SK-MEL-5 (cell line): Measurements from ENCODE around the gene DDX4. TPM values are rescaled to one million over a fixed set of nuclear protein-coding genes. Genes with fewer than 3 reads are reported as not detected.
A peak's percentile ranks its signal among the peaks of the same experiment; 100 is the strongest.
"Not testable (repeated sequence)": the region's sequence is repeated elsewhere in the genome, so short reads cannot be mapped to it uniquely, and the experiment has no call there.

Experiments
- DNase-seq: peaks from one replicate; pipeline ENCODE4 v3.0.0-alpha.2; 2016; ENCODE audit warnings: low read depth, low spot score
- in situ Hi-C: cut with HindIII; loops from 2 replicates; pipeline ENCODE4 v1.10.0; 2016; ENCODE audit warnings: low sequenced_read_pairs, high pct_unique_total_duplicates, low pct_unique_long_range_greater_than_20kb
- total RNA-seq: library from RNA; depleted of rRNA; stranded (reverse); fragments of >200 nt; shearing (Covaris generic); gene quantifications from 2 replicates; pipeline ENCODE4 v1.2.3, GENCODE V29; 2014

Gene DDX4
- total RNA-seq, 1 experiment from 2014 or later = not detected

DNA sequence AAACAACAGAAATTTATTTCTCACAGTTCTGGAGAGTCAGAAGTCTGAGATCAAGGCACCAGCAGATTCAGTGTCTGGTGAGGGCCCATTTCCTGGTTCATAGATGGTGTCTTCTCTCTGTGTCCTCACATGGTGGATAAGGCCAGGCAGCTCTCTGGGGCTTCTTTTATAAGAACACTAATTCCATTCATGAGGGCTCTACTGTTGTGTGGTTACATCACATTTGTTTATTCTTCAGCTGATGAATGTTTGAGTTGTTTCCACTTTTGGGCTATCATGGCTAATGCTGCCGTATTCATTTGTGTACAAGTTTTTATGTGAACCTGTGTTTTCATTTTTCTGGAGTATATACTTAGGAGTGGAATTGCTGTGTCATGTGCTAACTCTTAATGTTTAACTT is 35.2 kb downstream of the DDX4 start:
- peak; percentile 95 for DNase-seq
- in situ Hi-C loops = no loop called here

DNA sequence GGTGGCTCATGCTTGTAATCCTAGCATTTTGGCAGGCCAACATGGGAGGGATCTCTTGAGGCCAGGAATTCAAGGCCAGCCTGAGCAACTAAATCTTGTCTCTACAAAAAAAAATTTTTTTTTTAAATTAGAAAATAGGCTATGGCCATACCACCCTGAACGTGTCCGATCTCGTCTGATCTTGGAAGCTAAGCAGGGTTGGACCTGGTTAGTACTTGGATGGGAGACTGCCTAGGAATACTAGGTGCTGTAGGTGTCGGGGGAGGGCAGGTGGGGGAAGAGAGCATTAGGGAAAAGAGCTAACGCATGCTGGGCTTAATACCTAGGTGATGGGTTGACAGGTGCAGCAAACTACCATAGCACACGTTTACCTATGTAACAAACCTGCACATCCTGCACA is 39.5 kb downstream of the DDX4 start:
- DNase-seq = no peak
- in situ Hi-C loops = no loop called here

DNA sequence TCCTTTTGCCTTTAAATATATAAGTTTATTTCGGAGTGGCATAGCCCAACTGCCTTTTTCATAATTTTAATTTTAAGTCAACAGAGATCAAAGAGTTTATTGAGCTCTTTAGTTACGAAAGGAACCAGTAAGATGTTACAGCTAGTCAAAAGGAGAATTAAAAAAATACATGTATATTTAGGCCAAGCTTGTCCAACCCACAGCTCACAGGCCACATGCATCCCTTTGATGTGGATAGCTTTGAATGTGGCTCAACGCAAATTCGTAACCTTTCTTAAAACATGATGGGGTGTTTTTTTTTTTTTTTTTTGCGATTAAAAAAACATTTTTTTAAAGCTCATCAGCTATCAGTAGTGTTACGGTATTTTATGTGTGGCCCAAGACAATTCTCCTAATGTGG is 63.1 kb downstream of the DDX4 start:
- in situ Hi-C loops = no loop called here
- DNase-seq = no peak

DNA sequence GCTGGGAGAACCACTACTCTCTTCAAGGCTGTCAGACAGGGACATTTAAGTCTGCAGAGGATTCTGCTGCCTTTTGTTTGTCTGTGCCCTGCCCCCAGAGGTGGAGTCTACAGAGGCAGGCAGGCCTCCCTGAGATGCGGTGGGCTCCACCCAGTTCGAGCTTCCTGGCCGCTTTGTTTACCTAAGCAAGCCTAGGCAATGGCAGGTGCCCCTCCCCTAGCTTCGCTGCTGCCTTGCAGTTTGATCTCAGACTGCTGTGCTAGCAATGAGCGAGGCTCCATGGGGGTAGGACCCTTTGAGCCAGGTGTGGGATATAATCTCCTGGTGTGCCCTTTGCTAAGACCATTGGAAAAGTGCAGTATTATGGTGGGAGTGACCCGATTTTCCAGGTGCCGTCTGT is 71.0 kb downstream of the DDX4 start:
- DNase-seq, in situ Hi-C loops: not testable (repeated sequence)

DNA sequence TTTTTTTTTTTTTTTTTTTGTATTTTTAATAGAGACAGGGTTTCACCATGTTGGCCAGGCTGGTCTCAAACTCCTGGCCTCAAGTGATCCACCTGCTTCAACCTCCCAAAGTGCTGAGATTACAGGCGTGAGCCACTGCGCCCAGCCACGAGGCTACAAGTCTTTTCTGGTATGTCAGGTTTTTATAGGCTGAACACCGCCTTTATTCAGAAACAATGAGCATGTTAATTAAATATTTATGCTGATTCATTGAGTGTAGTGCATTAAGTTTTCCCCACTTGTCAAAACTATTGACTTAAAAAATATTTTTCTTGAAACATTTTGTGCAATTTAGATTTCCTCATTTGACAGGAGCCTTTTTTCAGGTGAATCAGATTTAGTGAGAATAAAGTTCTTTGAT is 78.1 kb downstream of the DDX4 start:
- DNase-seq, in situ Hi-C loops: not testable (repeated sequence)

DNA sequence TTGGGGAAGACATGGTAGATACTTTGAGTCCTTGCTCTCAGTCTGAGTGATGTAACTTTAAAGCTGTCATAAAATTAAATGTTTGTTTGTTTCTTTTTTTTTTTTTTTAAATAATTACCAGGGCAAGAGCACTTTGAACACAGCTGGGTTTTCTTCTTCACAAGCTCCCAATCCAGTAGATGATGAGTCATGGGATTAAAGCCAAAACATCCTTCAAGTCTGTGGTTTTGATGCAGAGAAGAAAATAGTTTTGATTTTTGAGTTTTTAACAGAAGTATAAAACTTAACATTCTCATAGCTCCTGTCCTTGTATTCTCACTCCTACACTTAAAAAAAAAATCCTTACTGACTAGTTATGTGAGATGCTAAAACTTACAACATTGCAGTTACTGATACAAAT is 78.5 kb downstream of the DDX4 start:
- peak; percentile 15 for DNase-seq
- in situ Hi-C loops = no loop called here

DNA sequence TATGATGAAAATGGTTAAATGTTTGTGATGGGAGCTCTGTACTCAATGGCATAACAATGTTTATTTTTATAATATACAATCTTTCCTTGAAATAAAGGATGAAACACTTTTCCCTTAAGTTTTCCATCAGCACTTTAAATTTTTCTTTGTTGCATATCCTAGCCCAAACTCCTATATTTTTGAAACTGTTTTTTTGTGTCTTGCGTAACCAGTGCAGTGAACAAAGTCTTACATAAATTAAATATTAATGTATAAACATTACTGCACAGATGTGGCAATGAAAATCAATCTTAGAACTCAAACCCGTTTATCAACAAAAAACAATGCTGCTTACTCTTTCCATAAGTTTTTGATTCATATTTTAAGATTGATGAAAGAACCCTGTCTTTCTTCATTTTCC is 79.2 kb downstream of the DDX4 start:
- DNase-seq = no peak
- in situ Hi-C loops = no loop called here

DNA sequence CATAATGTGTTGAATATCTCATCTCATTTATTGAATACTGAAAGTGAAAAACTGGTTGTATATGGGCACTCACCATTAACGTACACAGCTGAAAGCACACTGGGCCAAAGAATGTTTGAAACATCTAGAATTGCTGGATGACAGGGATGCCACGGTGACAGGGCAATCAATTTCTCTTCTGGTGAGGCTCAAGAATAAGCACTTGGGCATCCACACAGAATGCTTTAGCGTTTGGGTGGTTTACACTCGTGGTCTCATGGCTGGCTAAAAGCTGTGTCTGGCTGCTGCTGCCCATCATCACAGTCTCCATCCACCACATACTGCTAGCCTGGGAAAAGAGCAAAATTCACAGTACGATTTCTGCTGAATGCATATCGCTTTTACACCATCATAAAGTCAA is 82.6 kb downstream of the DDX4 start:
- in situ Hi-C loops = no loop called here
- DNase-seq = no peak

DNA sequence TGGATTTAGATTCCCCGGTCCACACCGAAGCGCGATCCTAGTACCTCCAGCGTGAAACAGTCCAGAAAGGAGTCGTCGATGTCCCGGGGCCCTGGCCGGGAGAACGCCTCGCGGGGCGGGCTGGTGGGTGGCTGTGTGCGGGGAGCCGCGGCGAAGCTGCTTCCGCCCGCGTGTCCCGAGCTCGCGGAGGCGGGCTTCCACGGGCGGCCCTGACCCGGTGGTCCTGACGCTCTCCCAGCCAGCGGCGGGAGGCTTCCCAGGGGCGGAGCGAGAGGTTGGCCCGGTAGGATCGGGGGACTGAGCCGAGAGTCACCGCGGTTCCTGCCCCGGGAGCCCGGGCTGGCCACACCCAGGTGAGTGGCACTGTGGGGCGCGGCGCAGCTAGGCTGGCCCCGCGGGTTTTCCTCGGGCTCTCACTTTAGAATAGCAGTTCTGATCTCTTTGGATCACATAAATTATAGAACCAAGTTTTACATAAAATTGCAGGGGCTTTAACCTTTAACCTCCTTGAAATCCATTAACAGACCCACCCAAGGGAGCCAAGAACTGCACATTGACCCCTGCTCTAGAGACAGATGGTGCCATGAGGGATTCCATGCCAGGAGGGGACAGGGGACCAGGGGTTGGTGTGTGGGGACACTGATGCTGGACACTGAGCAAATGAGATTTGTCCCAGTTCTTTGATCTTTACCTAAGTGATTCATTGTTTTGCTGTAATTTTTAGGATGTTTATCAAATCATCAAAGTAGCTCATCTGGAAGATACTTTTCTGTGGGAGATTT is 84.1 kb downstream of the DDX4 start:
- in situ Hi-C loops = no loop called here
- DNase-seq = no peak

DNA sequence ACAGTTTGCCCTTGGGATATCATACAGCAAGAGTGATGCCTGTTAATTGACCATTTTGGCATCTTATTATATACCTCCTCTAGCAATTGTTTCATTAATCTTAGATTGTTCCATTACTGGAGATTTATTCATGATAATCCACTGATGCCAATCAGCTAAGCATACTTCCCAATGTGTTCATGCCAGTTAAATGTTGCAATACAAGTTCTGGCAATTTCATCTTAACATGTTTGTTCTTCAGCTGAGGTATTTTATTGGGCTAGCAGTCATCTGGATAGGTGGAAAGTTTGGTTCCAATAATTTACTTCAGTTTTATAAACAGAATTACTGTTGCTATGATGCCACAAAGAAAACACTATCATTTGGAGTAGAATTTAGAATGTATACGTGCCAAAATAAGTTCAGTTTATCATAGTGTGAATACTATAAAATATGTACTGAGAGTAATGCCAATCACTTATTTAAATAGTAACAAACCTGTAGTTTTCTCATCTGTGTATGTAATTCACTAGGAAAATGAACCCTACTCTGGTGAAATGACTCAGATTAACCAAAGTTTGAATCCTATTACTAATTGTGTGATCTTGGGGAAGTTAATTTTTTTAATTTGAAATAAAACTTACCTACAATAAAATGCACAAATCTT is 85.4 kb downstream of the DDX4 start:
- in situ Hi-C loops = no loop called here

DNA sequence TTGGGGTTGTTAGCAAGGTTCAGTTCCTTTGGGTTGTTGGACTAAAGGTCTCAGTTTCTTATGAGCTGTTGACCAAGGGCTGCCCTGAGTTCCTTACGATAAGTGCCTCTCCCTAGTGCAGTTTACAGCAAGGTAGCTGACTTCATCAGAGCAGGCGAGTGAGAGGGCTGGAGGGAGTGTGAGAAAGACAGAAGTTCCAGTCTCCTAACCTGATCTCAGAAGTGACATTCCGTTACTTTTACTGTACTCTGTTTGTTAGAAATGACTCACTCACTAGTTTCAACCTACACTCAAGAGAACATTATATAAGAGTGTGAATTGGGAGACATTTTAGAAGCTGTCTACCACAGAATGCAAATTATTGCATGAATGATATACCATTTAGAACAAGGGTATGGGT is 92.1 kb downstream of the DDX4 start:
- DNase-seq = no peak
- in situ Hi-C loops = no loop called here

More for the DNA sequence above, 85.4 kb downstream of the DDX4 start:
- no peak for DNase-seq

DNA sequence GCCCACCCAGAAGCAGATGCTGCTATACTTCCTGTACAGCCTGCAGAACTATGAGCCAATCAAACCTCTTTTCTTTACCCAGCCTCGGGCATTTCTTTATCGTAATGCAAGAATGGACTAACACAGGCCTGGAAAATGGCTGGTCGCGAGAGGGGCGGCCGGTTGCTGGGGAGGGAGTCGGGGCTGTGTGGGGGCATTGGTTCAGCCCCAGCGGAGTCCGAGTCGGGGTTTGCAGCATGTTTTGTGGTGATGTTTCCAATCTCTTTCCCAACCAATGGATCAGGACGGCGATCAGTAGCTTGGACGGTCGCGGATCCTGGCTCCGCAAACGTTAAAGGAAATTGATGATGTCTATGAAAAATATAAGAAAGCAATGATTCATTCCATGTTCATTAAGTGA is 94.6 kb downstream of the DDX4 start:
- DNase-seq = no peak
- in situ Hi-C loops = no loop called here

DNA sequence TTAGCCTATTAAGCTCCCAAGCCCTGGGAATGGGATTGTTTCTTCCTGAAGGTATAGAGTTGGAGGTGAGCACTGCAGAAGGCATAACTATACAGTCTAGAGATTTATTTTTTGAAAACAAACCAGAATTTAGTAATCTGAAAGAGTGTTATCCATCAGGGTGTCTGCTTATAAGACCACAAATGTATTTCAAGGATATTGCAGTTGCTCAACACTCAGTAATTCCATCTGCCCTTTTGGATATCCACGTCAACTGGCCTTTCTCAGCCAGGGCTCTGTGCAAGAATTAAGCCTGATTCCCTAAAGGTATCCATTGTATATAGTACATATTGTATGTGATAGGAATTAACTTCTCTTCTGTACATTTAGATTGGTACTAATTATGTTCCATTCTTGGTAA is 98.3 kb downstream of the DDX4 start:
- in situ Hi-C loops = no loop called here
- DNase-seq = no peak

DNA sequence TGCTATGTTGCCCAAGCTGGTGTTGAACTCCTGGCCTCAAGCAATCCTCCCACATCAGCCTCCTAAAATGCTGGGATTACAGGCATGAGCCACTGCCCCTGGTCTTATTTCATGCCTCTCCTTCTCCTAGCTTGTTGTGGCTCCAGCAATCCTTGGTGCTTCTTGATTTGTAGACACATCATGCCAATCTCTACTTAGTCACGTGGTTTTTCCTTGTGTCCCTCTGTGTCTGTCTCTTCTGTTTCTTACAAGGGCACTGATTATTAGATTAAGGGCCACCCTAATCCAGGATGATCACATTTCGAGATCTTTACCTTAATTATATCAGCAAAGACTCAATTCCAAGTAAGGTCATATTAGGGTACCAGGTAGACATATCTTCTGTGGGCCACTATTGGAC is 104.1 kb downstream of the DDX4 start:
- in situ Hi-C loops = no loop called here
- DNase-seq = no peak

DNA sequence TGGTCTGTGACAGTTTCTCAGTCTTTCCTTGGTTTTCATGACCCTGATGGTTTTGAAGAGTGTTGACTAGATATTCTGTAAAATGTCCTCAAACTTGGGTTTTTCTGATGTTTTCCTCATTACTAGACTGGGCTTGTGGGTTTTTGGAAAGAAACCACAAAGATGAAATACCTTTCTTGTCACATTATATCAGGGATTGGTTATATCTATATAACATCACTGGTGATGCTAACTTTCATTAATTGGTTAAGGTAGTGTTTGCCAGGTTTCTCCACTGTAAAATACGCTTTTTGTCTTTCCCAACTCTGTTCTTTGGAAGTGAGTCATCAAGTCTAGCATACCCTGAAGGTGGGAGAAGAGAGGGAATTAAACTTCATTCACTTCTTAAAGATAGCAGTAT is 110.0 kb downstream of the DDX4 start:
- in situ Hi-C loops = no loop called here
- DNase-seq = no peak

DNA sequence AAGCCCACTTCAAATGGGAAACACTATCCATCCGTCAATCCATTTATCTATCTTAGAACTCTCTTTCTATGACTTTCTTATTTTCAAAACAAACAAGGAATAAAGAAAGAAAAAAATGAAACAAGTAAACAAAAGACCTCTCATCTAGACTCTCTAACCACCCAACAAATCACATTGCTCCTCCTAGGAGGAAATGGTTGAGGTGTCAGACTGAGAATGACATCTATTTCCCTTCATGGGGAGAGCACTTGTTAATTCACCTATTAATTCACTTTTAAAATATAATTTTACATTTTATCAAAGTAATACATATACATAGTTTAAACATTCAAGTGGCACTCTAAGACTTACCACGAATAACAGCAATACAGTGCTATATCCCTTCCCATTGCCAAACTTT is 110.9 kb downstream of the DDX4 start:
- in situ Hi-C loops = no loop called here
- no peak for DNase-seq

DNA sequence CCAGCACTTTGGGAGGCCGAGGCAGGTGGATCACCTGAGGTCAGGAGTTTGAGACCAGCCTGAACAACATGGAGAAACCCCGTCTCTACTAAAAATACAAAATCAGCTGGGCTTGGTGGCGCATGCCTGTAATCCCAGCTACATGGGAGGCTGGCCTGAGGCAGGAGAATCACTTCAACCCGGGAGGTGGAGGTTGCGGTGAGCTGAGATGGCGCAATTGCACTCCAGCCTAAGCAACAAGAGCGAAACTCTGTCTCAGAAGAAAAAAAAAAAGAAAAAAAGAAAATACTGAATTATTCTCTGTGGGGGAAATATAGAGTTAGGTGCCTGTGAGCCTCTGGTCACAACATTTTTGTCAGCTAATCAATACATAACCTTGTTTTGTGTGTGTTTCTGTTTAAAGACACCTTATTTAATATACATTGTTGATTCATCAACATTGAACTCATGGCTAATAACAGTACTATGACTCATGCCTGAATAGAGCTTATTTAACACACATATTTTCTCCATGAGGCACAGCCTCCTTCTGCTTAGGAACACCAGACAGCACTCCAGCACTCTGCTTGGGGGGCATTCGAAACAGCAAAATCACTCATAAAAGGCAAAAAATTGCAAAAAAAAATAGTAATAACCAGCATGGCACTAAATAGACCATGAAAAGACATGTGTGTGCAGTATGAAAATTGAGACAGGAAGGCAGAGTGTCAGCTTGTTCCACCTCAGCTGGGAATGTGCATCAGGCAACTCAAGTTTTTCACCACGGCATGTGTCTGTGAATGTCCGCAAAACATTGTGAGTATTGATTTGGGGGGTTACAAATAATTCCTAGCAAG is 113.2 kb downstream of the DDX4 start, which contains the start of gene IL31RA:
Gene IL31RA (plus strand): TSS at position 519 of the 836 bp plus-strand sequence. CDS start 214 bp downstream, at position 733.
- in situ Hi-C loops = no loop called here
- no peak for DNase-seq

DNA sequence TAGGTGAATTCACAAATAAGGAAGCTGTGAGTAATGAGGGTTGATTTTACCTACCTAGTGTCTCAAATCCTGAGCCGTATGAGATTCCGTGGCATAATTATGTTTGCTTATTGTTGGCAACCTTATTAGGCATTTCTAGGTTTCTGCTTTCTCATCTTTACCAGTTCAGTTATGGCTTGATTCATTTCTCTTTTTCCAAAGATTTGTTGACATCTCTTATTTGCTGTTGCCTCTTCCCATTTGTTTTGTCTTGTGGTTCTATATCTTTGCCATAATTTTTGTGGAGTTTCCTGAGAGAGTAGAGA is 113.8 kb downstream of the DDX4 start:
- no peak for DNase-seq
- in situ Hi-C loops = no loop called here

DNA sequence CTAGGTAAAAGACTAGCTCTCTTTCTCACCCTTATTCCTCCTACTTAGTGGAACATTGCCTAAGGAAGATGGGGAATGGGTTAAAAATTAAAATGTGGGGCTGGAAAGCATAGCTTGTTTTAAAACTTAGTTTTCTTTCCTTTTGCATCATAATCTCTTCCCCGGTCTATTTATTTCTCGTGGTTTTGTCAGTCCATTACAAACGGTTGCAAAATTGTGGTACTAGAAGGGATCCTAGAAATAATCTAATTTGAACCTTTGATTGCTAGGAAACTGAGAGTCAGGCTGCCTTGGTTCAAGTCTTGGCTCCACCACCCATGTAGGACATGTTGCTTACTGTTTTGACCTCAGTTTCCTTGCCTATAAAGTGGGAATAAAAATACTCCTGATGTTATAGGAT is 114.6 kb downstream of the DDX4 start:
- in situ Hi-C loops = no loop called here
- DNase-seq = no peak
